ENCODE data around the gene PAPPA. TPM values are rescaled to one million over a fixed set of nuclear protein-coding genes. Genes with fewer than 3 reads are reported as not detected.

The PAPPA gene
- total and polyA plus RNA-seq, 9 of the 15 experiments (the other 6 are each of a cell fraction or from before 2014, with no cell fraction given) = 0.06 to 0.18 (median 0.11) TPM

DNA sequence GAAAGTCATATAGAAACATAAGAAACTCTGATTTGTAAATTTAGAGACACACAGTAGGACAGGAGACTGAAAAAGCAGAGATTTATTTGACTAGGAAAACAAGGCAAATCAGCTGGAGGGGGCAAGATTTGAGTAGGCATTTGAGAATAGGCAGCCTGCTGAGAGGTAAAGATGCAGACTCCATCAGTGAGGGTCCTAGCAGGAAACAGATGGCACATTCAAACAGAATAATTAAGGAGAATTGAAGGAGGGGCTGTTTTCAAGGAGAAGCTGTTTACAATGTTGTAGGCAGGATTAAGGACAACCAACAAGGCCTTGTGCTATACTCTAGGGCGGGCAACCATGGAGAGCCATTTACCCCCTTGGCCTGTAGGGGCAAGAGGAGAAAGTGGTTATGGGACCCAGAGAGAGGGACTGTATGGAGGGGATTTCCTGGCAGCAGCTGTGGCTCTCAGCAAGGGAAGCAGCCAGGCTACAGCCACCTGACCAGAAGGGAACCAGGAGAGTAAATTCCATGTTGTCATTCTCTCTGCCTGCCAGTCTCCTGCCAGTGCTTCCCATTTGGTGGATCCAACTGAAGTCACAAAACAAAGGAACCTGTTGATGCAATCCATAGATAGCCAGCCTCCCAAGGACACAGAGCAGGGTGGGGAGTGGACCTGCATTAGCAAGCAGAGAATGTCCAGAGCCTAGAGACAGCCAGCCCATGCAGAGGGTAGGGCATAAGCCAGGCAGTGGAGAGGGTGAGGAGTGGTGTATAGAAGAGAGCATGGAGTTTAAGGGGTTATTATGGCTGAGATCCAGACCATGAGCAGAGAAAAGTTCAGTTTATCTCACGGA, 38.2 kb downstream of the PAPPA start:
- Histone ChIP-seq H3K27ac (ENCODE audit: extremely low read depth, low read depth, low read length) (no peak overlapping the region), H3K4me2 (ENCODE audit: insufficient read depth, low read length) (no peak overlapping the region), H3K4me1 (replicated peaks in 1 of 2; ENCODE audit: control insufficient read depth in 2 of 2, insufficient read depth in 2 of 2, low read length in 2 of 2) (no peaks in the 10 kb centered on the region; a peak in 1 of 5 replicates), H3K9me3 (replicated peaks; ENCODE audit: control insufficient read depth, insufficient read depth, low read depth, low read length) (no peaks in the 10 kb centered on the region), H4K20me1 (replicated peaks; ENCODE audit: control insufficient read depth, insufficient read depth, low read length) (no peaks in the 10 kb centered on the region), H2AFZ (ENCODE audit: low read depth, low read length) (no peak overlapping the region), H3K4me3 (no peak overlapping the region), H3K36me3 (ENCODE audit: control insufficient read depth, insufficient read depth, low read length) (no peaks in the 10 kb centered on the region), H3K27me3 (ENCODE audit: control insufficient read depth in 2 of 2, insufficient read depth in 2 of 2, low read length in 2 of 2) (peaks cover 0 to 10% of the 10 kb centered on the region in 2 experiments; a peak in 2 of 5 replicates), H3K9ac (ENCODE audit: insufficient read depth in 1 of 2, low read depth in 2 of 2, low read length in 2 of 2) (no peak overlapping the region), H3K9me1 (ENCODE audit: control insufficient read depth, insufficient read depth, low read length) (no peaks in the 10 kb centered on the region), H3K79me2 (ENCODE audit: control insufficient read depth, insufficient read depth, low read length) (no peaks in the 10 kb centered on the region)
- no peak for FAIRE-seq
- 3% methylated on average over 2 of the region's 2 CpGs for WGBS (ENCODE audit: insufficient coverage, low coverage, missing lambda C conversion rate)
- in situ Hi-C loops (cut with MboI) (no loop called here), intact Hi-C loops (cut with micrococcal nuclease) (no loop called here)
- no TSS peak for BruUV-seq (replicated peaks)
- CTCF ChIA-PET (ENCODE audit: low intra/inter-chr PET ratio) = no interaction called here
- DNase-seq (ENCODE audit: extremely low read depth in 1 of 4, low spot score in 3 of 4) = no peak
- no peak for ATAC-seq
- POLR2A ChIA-PET = interaction anchor here (0.7 to 1.3 kb wide), 3 partner anchors 12 to 25 kb away, joined by 3 read pairs; no protein-coding TSS in a partner anchor
- TF ChIP-seq SPI1 (IDR thresholded peaks at IDR 0.05; ENCODE audit: borderline replicate concordance, low read depth, low read length) (no peak), ZNF511 (CRISPR knock-in tag; IDR thresholded peaks at IDR 0.05) (no peak), THRAP3 (IDR thresholded peaks at IDR 0.05; ENCODE audit: borderline replicate concordance) (no peak), NR4A1 (CRISPR knock-in tag; IDR thresholded peaks at IDR 0.05) (no peak), NR4A1 (tag; IDR thresholded peaks at IDR 0.05) (no peak), ZNF263 (CRISPR knock-in tag; IDR thresholded peaks at IDR 0.05; ENCODE audit: borderline replicate concordance) (no peak), TEAD2 (tag; IDR thresholded peaks at IDR 0.05) (no peak), HOXB6 (CRISPR knock-in tag; IDR thresholded peaks at IDR 0.05; ENCODE audit: borderline replicate concordance) (no peak), KDM4B (IDR thresholded peaks at IDR 0.05; ENCODE audit: borderline replicate concordance in 2 of 2, low read depth in 1 of 2) (no peak), CCNT2 (IDR thresholded peaks at IDR 0.05; ENCODE audit: borderline replicate concordance, extremely low read depth, insufficient read length, low read depth, low read length) (no peak), HDAC2 (IDR thresholded peaks at IDR 0.05) (no peak), RFX7 (CRISPR knock-in tag; IDR thresholded peaks at IDR 0.05) (no peak), NFXL1 (CRISPR knock-in tag; IDR thresholded peaks at IDR 0.05) (no peak)
- TF ChIP-seq, protein P1, sequence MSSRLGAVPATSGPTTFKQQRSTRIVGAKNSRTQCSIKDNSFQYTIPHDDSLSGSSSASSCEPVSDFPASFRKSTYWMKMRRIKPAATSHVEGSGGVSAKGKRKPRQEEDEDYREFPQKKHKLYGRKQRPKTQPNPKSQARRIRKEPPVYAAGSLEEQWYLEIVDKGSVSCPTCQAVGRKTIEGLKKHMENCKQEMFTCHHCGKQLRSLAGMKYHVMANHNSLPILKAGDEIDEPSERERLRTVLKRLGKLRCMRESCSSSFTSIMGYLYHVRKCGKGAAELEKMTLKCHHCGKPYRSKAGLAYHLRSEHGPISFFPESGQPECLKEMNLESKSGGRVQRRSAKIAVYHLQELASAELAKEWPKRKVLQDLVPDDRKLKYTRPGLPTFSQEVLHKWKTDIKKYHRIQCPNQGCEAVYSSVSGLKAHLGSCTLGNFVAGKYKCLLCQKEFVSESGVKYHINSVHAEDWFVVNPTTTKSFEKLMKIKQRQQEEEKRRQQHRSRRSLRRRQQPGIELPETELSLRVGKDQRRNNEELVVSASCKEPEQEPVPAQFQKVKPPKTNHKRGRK (tag; IDR thresholded peaks at IDR 0.05) = no peak
- TF ChIP-seq, protein P2, sequence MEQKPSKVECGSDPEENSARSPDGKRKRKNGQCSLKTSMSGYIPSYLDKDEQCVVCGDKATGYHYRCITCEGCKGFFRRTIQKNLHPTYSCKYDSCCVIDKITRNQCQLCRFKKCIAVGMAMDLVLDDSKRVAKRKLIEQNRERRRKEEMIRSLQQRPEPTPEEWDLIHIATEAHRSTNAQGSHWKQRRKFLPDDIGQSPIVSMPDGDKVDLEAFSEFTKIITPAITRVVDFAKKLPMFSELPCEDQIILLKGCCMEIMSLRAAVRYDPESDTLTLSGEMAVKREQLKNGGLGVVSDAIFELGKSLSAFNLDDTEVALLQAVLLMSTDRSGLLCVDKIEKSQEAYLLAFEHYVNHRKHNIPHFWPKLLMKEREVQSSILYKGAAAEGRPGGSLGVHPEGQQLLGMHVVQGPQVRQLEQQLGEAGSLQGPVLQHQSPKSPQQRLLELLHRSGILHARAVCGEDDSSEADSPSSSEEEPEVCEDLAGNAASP (IDR thresholded peaks at IDR 0.05) = no peak
